Neuronal stem cell (in vitro differentiated cells): ENCODE data around the gene FAM20A.

Experiments used
- DNase-seq: peaks from one replicate; pipeline ENCODE4 v3.0.0-alpha.2; 2013; ENCODE audit warnings: low spot score
- H2AFZ ChIP-seq: one replicate; pipeline ENCODE4 v1.6.1; 2013; ENCODE audit warnings: mild to moderate bottlenecking, low read length, inconsistent platforms
- H2AK5ac ChIP-seq: 2 replicates; pipeline ENCODE4 v1.6.1; 2013; ENCODE audit warnings: low read depth, mild to moderate bottlenecking, inconsistent platforms, low read length, moderate library complexity, mixed read lengths
- H2BK120ac ChIP-seq: 2 replicates; pipeline ENCODE4 v1.6.1; 2013; ENCODE audit warnings: low read depth, mild to moderate bottlenecking, inconsistent platforms, low read length, moderate library complexity, mixed read lengths
- H2BK12ac ChIP-seq: one replicate; pipeline ENCODE4 v1.6.1; 2013; ENCODE audit warnings: low read length, inconsistent platforms
- H2BK15ac ChIP-seq: 2 replicates; pipeline ENCODE4 v1.6.1; 2013; ENCODE audit warnings: mild to moderate bottlenecking, low read length, inconsistent platforms, mixed read lengths
- H2BK5ac ChIP-seq: one replicate; pipeline ENCODE4 v1.6.1; 2013; ENCODE audit warnings: inconsistent platforms, mild to moderate bottlenecking, low read length, moderate library complexity
- H3K14ac ChIP-seq: one replicate; pipeline ENCODE4 v1.6.1; 2013; ENCODE audit warnings: low read length, inconsistent platforms
- H3K18ac ChIP-seq: 2 replicates; pipeline ENCODE4 v1.6.1; 2013; ENCODE audit warnings: low read length, inconsistent platforms
- H3K23ac ChIP-seq: 2 replicates; pipeline ENCODE4 v1.6.1; 2013; ENCODE audit warnings: low read depth, mild to moderate bottlenecking, mixed read lengths, low read length, inconsistent platforms; ENCODE audit not compliant: poor library complexity
- H3K27ac ChIP-seq: replicated peaks from 3 replicates; pipeline ENCODE4 v1.5.1; 2013; ENCODE audit warnings: low read length, inconsistent platforms
- H3K27me3 ChIP-seq, 3 experiments: 2 replicates each; pipeline ENCODE4 v1.6.1; 2013; ENCODE audit warnings: low read length in 3 of 3, mild to moderate bottlenecking in 2 of 3, inconsistent platforms in 1 of 3, low read depth in 1 of 3, mixed read lengths in 1 of 3, moderate library complexity in 1 of 3; ENCODE audit not compliant: control insufficient read depth in 3 of 3, insufficient read depth in 3 of 3
- H3K36me3 ChIP-seq, 2 donors: replicated peaks in 1 of 2; 2 replicates each; pipeline ENCODE4 v1.6.1; 2013; ENCODE audit warnings: low read length in 2 of 2; ENCODE audit not compliant: control insufficient read depth in 2 of 2, insufficient read depth in 2 of 2
- H3K4ac ChIP-seq: 2 replicates; pipeline ENCODE4 v1.6.1; 2013; ENCODE audit warnings: inconsistent platforms, mild to moderate bottlenecking, low read length, moderate library complexity
- H3K4me1 ChIP-seq, 2 donors: 1 replicate in 1 of 2; 2 replicates in 1 of 2; pipeline ENCODE4 v1.6.1; 2013; ENCODE audit warnings: low read length in 2 of 2, low read depth in 1 of 2; ENCODE audit not compliant: control insufficient read depth in 2 of 2, insufficient read depth in 1 of 2
- H3K4me2 ChIP-seq: one replicate; pipeline ENCODE4 v1.6.1; 2013; ENCODE audit warnings: mild to moderate bottlenecking, low read length, inconsistent platforms; ENCODE audit not compliant: insufficient read depth, poor library complexity, severe bottlenecking
- H3K4me3 ChIP-seq, 2 donors: 2 replicates each; pipeline ENCODE4 v1.5.1; 2013; ENCODE audit warnings: low read length in 2 of 2, mild to moderate bottlenecking in 2 of 2, inconsistent platforms in 1 of 2, moderate library complexity in 1 of 2
- H3K79me1 ChIP-seq: one replicate; pipeline ENCODE4 v1.6.1; 2013; ENCODE audit warnings: low read depth, mild to moderate bottlenecking, inconsistent platforms, low read length, moderate library complexity
- H3K9ac ChIP-seq: one replicate; pipeline ENCODE4 v1.6.1; 2013; ENCODE audit warnings: mild to moderate bottlenecking, low read depth, low read length, inconsistent platforms; ENCODE audit not compliant: poor library complexity
- H3K9me3 ChIP-seq, 2 donors: replicated peaks in 1 of 2; 2 replicates each; pipeline versions ENCODE3 to v1.6.1; 2013; ENCODE audit warnings: low read length in 2 of 2, mild to moderate bottlenecking in 2 of 2, inconsistent platforms in 1 of 2, low read depth in 1 of 2, mixed read lengths in 1 of 2, moderate library complexity in 1 of 2; ENCODE audit not compliant: control insufficient read depth in 2 of 2, insufficient read depth in 1 of 2
- H4K8ac ChIP-seq: one replicate; pipeline ENCODE4 v1.6.1; 2013; ENCODE audit warnings: low read depth, mild to moderate bottlenecking, inconsistent platforms, low read length, moderate library complexity
- H4K91ac ChIP-seq: one replicate; pipeline ENCODE4 v1.6.1; 2013; ENCODE audit warnings: low read length, low read depth, mild to moderate bottlenecking, inconsistent platforms; ENCODE audit not compliant: poor library complexity
- WGBS, 2 donors: extraction: QIAGEN DNeasy Blood & Tissue Kit; methylation state at CpG; one replicate each; pipeline ENCODE4 v1.1.7; 2013; ENCODE audit warnings: missing lambda C conversion rate in 2 of 2, mixed read lengths in 1 of 2; ENCODE audit not compliant: insufficient read length in 2 of 2, insufficient replicate concordance in 1 of 2; ENCODE audit errors: extremely low coverage in 2 of 2; 5-methylcytosine and 5-hydroxymethylcytosine counted together

Gene FAM20A

DNA sequence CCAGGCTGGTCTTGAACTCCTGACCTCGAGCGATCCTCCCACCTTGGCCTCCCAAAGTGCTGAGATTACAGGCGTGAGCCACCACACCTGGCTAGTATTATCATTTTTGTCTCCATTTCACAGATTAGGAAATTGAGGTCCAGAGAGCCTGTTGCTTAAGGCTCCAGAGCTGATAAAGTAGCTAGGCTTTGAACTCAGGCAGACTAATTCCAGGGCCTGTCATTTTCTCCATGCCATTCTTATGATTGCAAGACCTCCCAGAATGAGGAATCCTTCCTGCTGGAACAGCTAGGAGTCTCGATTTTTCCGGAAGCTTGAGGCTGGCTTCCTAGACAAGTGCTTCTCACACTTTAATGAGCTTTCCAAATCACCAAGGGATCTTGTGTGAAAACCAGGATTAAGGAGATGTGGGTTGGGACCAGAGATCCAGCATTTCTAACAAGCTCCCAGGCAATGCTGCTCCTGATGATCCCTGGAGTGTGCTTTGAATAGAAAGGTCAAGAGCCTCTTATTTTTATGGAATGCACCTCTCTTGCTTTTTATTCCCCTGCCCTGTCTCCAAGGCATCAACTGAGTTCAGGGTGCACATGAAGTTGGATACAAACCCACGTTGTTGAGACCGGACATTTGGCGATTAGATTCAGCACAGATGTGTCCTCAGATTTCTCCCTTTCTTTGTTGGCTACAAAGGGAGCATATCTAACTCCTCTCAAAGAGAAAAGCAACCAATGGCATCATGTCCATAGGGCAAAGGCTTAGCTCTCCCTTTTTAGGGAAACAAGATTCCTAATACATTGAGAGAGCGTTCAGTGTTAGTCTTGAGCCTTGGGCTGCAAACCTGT lies 40.3 kb upstream of the FAM20A start:
- Histone ChIP-seq H3K23ac (no peak overlapping the region), H3K9me3 (no peaks in the 10 kb centered on the region), H3K4me2 (no peak overlapping the region), H2BK5ac (no peak overlapping the region), H3K79me1 (no peaks in the 10 kb centered on the region), H3K4ac (no peak overlapping the region), H3K9ac (no peak overlapping the region), H3K4me1 (peaks cover 0 to 4% of the 10 kb centered on the region in 2 donors), H3K27ac (no peak overlapping the region), H2BK12ac (no peak overlapping the region), H2AFZ (no peak overlapping the region), H4K8ac (no peak overlapping the region), H3K27me3 (no peaks in the 10 kb centered on the region), H4K91ac (no peak overlapping the region), H3K4me3 (no peak overlapping the region), H2BK15ac (no peak overlapping the region), H2AK5ac (no peak overlapping the region), H2BK120ac (no peak overlapping the region), H3K36me3 (no peaks in the 10 kb centered on the region), H3K14ac (no peak overlapping the region), H3K18ac (no peak overlapping the region)
- no CpG with 5 or more reads among the region's 9 CpGs for WGBS, 2 donors
- DNase-seq, result no peak

GRCh38 chr17:68640242-68640989 lies 39.2 kb upstream of the FAM20A start:
- H3K4me2 ChIP-seq, result no peak overlapping the region
- H2BK15ac ChIP-seq, result no peak overlapping the region
- no peak overlapping the region for H3K27ac ChIP-seq
- no peaks in the 10 kb centered on the region for H3K36me3 ChIP-seq
- peaks cover 0 to 4% of the 10 kb centered on the region in 2 donors for H3K4me1 ChIP-seq
- no peak overlapping the region for H3K4me3 ChIP-seq
- 100% methylated on average over 1 of the region's 2 CpGs for WGBS, 2 donors
- no peak overlapping the region for H3K14ac ChIP-seq
- H3K79me1 ChIP-seq, result no peaks in the 10 kb centered on the region
- H2BK12ac ChIP-seq, result no peak overlapping the region
- H3K18ac ChIP-seq, result no peak overlapping the region
- H4K91ac ChIP-seq, result no peak overlapping the region
- no peaks in the 10 kb centered on the region for H3K27me3 ChIP-seq
- H3K9ac ChIP-seq, result no peak overlapping the region
- no peak overlapping the region for H3K23ac ChIP-seq
- no peak overlapping the region for H2AFZ ChIP-seq
- no peak overlapping the region for H3K4ac ChIP-seq
- no peak for DNase-seq
- no peak overlapping the region for H2AK5ac ChIP-seq
- no peak overlapping the region for H2BK5ac ChIP-seq
- no peaks in the 10 kb centered on the region for H3K9me3 ChIP-seq
- no peak overlapping the region for H4K8ac ChIP-seq
- H2BK120ac ChIP-seq, result no peak overlapping the region

DNA sequence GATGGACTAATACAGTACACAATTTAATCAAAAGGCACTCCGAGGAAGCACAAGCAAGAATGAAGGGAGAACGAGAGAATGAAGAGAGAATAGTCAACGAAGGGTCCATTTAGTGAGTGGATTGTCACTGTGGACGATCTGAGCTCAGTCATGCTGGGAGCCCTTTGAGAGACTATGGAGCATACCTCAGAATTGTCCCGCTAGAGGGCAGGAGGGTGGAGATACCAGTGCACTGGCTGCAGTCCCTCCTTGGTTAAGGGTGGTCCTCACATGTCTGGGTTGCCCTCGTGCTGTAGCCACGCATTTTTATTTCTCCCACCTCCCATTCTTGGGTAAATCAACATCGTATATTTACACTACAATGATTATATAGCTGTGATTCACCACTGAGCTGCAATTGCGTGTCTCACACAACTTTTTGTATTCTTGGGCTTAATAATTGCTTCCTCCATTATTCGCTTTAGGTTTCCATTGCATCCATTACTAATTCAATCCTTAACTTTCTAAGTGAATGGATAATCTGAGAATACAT lies 33.2 kb upstream of the FAM20A start:
- H2BK15ac ChIP-seq, result no peak overlapping the region
- H3K4me2 ChIP-seq, result no peak overlapping the region

GRCh38 chr17:68628576-68628957 lies 27.4 kb upstream of the FAM20A start:
- no peak for DNase-seq
- no peak overlapping the region for H2BK15ac ChIP-seq
- no peak overlapping the region for H4K91ac ChIP-seq
- H3K9ac ChIP-seq, result no peak overlapping the region
- H3K23ac ChIP-seq, result no peak overlapping the region
- H2BK5ac ChIP-seq, result no peak overlapping the region
- no peak overlapping the region for H3K4me2 ChIP-seq
- H2BK12ac ChIP-seq, result no peak overlapping the region
- H3K4me3 ChIP-seq, result no peak overlapping the region
- no CpG with 5 or more reads among the region's 3 CpGs for WGBS, 2 donors
- peak overlapping the region; percentile 6 for H2AFZ ChIP-seq
- no peak overlapping the region for H3K4ac ChIP-seq
- H3K79me1 ChIP-seq, result no peaks in the 10 kb centered on the region
- no peak overlapping the region for H2BK120ac ChIP-seq
- peaks cover 6 to 7% of the 10 kb centered on the region in 2 donors for H3K4me1 ChIP-seq
- H2AK5ac ChIP-seq, result no peak overlapping the region
- H3K14ac ChIP-seq, result no peak overlapping the region
- no peaks in the 10 kb centered on the region for H3K9me3 ChIP-seq
- no peak overlapping the region for H3K27ac ChIP-seq
- H3K36me3 ChIP-seq, result no peaks in the 10 kb centered on the region
- no peak overlapping the region for H4K8ac ChIP-seq
- no peak overlapping the region for H3K18ac ChIP-seq
- peaks cover 0 to 5% (median 0%) of the 10 kb centered on the region in 3 experiments for H3K27me3 ChIP-seq

More for the DNA sequence above, 33.2 kb upstream of the FAM20A start:
- Histone ChIP-seq H3K4me1 (no peaks in the 10 kb centered on the region), H3K18ac (no peak overlapping the region), H3K27ac (no peak overlapping the region), H3K36me3 (no peaks in the 10 kb centered on the region), H3K9me3 (peaks cover 0 to 2% of the 10 kb centered on the region in 2 donors), H2BK120ac (no peak overlapping the region), H3K23ac (no peak overlapping the region), H2AFZ (no peak overlapping the region), H3K79me1 (no peaks in the 10 kb centered on the region), H4K8ac (no peak overlapping the region), H3K4ac (no peak overlapping the region), H3K14ac (no peak overlapping the region), H2BK5ac (no peak overlapping the region), H2AK5ac (no peak overlapping the region), H2BK12ac (no peak overlapping the region), H4K91ac (no peak overlapping the region), H3K4me3 (no peak overlapping the region), H3K9ac (no peak overlapping the region), H3K27me3 (no peaks in the 10 kb centered on the region)
- no peak for DNase-seq
- WGBS, 2 donors, result no CpG with 5 or more reads among the region's 10 CpGs
